Breast epithelium (tissue), 3 donors: ENCODE results near the gene CLDN1.

ENCODE experiments used
- CTCF ChIP-seq, 3 donors: fragments of 450-650 bp; IDR thresholded peaks; one replicate each; pipeline ENCODE4 v1.5.1; 2016 to 2017; ENCODE audit warnings: antibody characterized with exemption in 3 of 3, mild to moderate bottlenecking in 3 of 3, moderate library complexity in 3 of 3
- POLR2A ChIP-seq: fragments of 450-650 bp; IDR thresholded peaks from one replicate; pipeline ENCODE4 v1.6.1; 2016; ENCODE audit warnings: antibody characterized with exemption, mild to moderate bottlenecking, moderate library complexity
- POLR2AphosphoS5 ChIP-seq, 3 donors: sonication (generic); formaldehyde crosslinking; IDR thresholded peaks; one replicate each; pipeline ENCODE4 v1.6.1; 2017; ENCODE audit warnings: antibody characterized with exemption in 3 of 3

GRCh38 chr3:190279690-190280089 is 42.6 kb downstream of the CLDN1 start:
- TF ChIP-seq CTCF (IDR thresholded peaks at IDR 0.05) (no peak), POLR2A (no peak), POLR2AphosphoS5 (IDR thresholded peaks at IDR 0.05) (no peak)
